Measurements from ENCODE around the gene OGG1.

GRCh38 chr3:9744162-9744561 is 5.6 kb upstream of the OGG1 start:
- TF ChIP-seq POLR2A (IDR thresholded peaks at IDR 0.05): no peak
- TF ChIP-seq CTCF (IDR thresholded peaks at IDR 0.05): no peak
